ENCODE results near the gene BTBD1.

GRCh38 chr15:82970078-82970686, 96.9 kb downstream of the BTBD1 start:
- TF ChIP-seq EZH2 (IDR thresholded peaks at IDR 0.05) (no peak), CTCF (IDR thresholded peaks at IDR 0.05) (no peak)
